Ascending aorta (tissue), 2 donors: ENCODE results near the gene RIMKLB. TPM values are rescaled to one million over a fixed set of nuclear protein-coding genes. Genes with fewer than 3 reads are reported as not detected.

ENCODE experiments used
- DNase-seq, 2 donors: peaks; one replicate each; pipeline ENCODE4 v3.0.0-alpha.2; 2019; ENCODE audit warnings: low spot score in 2 of 2
- H3K27ac ChIP-seq, 2 donors: fragments of 200-600 bp; sonication (generic); one replicate each; pipeline ENCODE4 v1.5.1; 2016 to 2017; ENCODE audit warnings: mild to moderate bottlenecking in 1 of 2
- H3K27me3 ChIP-seq: fragments of 200-600 bp; sonication (generic); one replicate; pipeline ENCODE4 v1.5.1; 2017
- H3K36me3 ChIP-seq, 2 donors: fragments of 200-600 bp; sonication (generic); one replicate each; pipeline ENCODE4 v1.5.1; 2016
- H3K4me1 ChIP-seq, 2 donors: fragments of 200-600 bp; sonication (generic); one replicate each; pipeline ENCODE4 v1.5.1; 2016 to 2017; ENCODE audit warnings: mild to moderate bottlenecking in 1 of 2
- H3K4me3 ChIP-seq, 2 donors: fragments of 200-600 bp; sonication (generic); one replicate each; pipeline ENCODE4 v1.5.1; 2016 to 2017; ENCODE audit warnings: mild to moderate bottlenecking in 1 of 2
- H3K9me3 ChIP-seq, 2 donors: fragments of 200-600 bp; sonication (generic); one replicate each; pipeline ENCODE4 v1.5.1; 2016
- CTCF ChIP-seq, 3 experiments: fragments of 200-600 bp in 2 of 3; fragments of 450-650 bp in 1 of 3; sonication (generic) in 2 of 3; IDR thresholded peaks; one replicate each; pipeline ENCODE4 v1.5.1; 2016 to 2019; ENCODE audit warnings: antibody characterized with exemption in 3 of 3, mild to moderate bottlenecking in 1 of 3, moderate library complexity in 1 of 3
- intact Hi-C: fragments of 100-400 bp; cut with DNase I; formaldehyde crosslinking; loops from one replicate; pipeline ENCODE4 v1.15.1; 2023
- total RNA-seq: library from RNA; depleted of rRNA; stranded (reverse); fragments of >200 nt; gene quantifications from one replicate; pipeline ENCODE4 v1.1.0, GENCODE V29; 2016

RIMKLB gene
- total RNA-seq, 1 donor from 2014 or later = 26.0 TPM

GRCh38 chr12:8829125-8829518, 131.3 kb downstream of the RIMKLB start:
- H3K9me3 ChIP-seq = no peaks in the 10 kb centered on the region
- DNase-seq = no peak
- TF ChIP-seq CTCF (IDR thresholded peaks at IDR 0.05) = no peak
- no peaks in the 10 kb centered on the region for H3K27me3 ChIP-seq
- H3K36me3 ChIP-seq = no peaks in the 10 kb centered on the region
- no peak overlapping the region for H3K27ac ChIP-seq
- no peaks in the 10 kb centered on the region for H3K4me1 ChIP-seq
- intact Hi-C loops = no loop called here
- H3K4me3 ChIP-seq = no peak overlapping the region

GRCh38 chr12:8829621-8830020, 131.8 kb downstream of the RIMKLB start:
- no peak for DNase-seq
- Histone ChIP-seq H3K4me1 (no peaks in the 10 kb centered on the region), H3K36me3 (no peaks in the 10 kb centered on the region), H3K27ac (no peak overlapping the region), H3K4me3 (no peak overlapping the region), H3K27me3 (no peaks in the 10 kb centered on the region), H3K9me3 (no peaks in the 10 kb centered on the region)
- TF ChIP-seq CTCF (IDR thresholded peaks at IDR 0.05) = no peak
- intact Hi-C loops = no loop called here

- intact Hi-C loops = no loop called here
- H3K36me3 ChIP-seq = no peaks in the 10 kb centered on the region
- TF ChIP-seq CTCF (IDR thresholded peaks at IDR 0.05) = no peak
- DNase-seq = no peak
- no peaks in the 10 kb centered on the region for H3K27me3 ChIP-seq
- no peak overlapping the region for H3K4me3 ChIP-seq
- no peaks in the 10 kb centered on the region for H3K4me1 ChIP-seq
- no peaks in the 10 kb centered on the region for H3K9me3 ChIP-seq
- no peak overlapping the region for H3K27ac ChIP-seq
Observed at GRCh38 chr12:8831116-8831515, 133.3 kb downstream of the RIMKLB start.

GRCh38 chr12:8832500-8832899, 134.7 kb downstream of the RIMKLB start:
- Histone ChIP-seq H3K4me1 (no peaks in the 10 kb centered on the region), H3K36me3 (no peaks in the 10 kb centered on the region), H3K27me3 (no peaks in the 10 kb centered on the region), H3K27ac (no peak overlapping the region), H3K4me3 (no peak overlapping the region), H3K9me3 (no peaks in the 10 kb centered on the region)
- no peak for TF ChIP-seq CTCF (IDR thresholded peaks at IDR 0.05)
- intact Hi-C loops = no loop called here
- no peak for DNase-seq

Other genes starting within 250 kb of the RIMKLB start
- gene CLEC6A, start 242.0 kb upstream of the RIMKLB start, total RNA-seq = not detected
- gene CLEC4D, start 184.5 kb upstream of the RIMKLB start, total RNA-seq = not detected
- gene CLEC4E, start 157.1 kb upstream of the RIMKLB start, total RNA-seq = not detected
- not detected for gene AICDA, start 85.1 kb upstream of the RIMKLB start, total RNA-seq
- gene MFAP5, start 35.2 kb upstream of the RIMKLB start, total RNA-seq = 174 TPM
- not detected for gene A2ML1, start 124.6 kb downstream of the RIMKLB start, total RNA-seq
- gene PHC1, start 216.5 kb downstream of the RIMKLB start, total RNA-seq = 31.0 TPM